Endometrium (tissue), 2 donors: Measurements from ENCODE around the gene HTRA2.

Experiments used
- FAIRE-seq: peaks from 2 replicates; lab custom pipeline; 2012; peaks lifted over from hg19 to GRCh38; lab: Jason Lieb, UNC
- donor health status: control.
- donor health status: control.

Gene HTRA2

DNA sequence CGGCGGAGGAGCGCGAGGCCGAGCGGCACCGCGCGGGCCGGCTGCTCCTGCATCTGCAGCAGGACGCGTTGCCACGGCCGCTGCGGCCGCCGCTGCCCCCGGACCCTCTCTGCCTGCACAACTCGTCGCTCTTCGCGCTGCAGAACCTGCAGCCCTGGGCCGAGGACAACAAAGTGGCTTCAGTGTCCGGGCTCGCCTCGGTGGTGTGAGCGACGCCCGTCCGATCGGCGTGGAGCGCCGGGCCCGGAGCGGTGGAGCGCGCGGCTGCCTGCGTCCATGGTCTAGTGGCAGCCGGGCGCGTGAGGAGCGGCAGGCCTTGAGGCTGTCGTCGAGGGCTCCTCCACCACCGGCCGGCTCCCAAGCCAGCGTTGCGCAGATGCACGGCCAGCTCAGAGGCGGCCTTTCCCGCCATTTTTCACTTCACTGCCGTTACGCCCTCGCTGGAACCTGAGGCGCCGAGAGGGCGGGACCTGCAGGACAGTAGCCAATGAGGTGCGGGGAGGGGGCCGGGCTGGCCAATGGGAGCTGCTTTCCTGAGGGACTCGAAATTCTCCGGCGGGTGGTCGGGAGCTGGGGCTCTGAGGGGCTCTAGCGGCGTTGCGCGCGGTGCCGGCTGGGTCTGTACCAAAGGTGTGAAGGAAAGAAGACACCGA lies 13.6 kb upstream of the HTRA2 start:
- FAIRE-seq = no peak

DNA sequence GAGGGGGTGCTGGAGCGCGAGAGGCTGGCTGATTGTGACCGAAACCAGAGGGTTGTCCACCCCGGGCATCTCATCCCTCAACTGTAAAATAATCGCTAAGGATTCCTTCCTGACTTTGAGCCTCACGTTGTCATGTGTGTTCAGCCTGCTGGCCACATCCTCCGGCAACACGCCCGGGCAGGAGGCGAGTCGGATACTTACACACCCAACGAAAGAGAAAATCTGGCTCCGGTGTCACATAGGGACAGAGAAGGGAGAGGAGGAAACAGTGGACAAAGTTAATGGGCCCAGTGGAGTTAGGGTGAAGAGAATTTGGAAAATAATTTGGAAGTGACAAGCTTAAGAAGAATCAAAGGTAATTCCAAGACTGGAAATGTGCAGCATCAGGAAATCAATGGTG lies 13.1 kb upstream of the HTRA2 start:
- FAIRE-seq = no peak

DNA sequence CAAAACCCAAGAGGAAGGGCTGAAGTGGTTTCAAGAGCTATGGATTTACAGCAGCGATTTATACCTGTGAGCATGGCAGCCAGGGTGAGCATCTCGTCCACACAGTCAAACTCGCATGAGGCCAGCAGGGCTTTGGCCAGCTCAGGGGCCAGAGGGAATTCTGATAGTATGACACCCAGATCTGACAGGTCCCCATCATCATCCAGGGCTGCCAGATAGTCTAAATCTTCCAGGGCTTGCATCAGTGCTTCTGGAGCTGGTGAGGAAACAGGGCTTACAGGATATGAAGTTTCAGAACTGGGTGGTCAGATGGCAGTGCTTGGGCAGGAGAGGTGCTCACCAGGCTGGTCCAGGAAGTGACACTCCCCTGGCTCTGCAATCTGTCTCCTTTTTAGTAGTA lies 7.2 kb upstream of the HTRA2 start:
- FAIRE-seq = no peak

DNA sequence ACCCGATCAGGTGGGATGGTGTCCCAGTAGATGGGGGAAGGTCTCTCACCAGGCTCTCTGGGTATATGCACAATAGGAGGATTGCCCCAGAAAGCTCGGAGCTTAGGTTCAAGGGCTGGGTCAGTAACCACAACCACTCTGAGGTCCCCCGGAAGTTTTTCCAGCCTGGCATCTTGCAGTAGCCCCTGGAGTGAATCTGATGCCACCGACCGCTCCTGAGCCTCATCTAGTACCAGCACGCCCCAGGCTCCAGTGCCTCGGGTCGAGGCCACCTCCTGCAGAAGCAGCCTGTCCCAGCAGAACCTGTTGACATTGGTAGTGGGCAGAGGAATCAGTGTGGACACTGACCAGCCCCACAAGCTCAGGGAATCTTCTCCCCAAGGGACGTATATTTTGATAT lies 5.7 kb upstream of the HTRA2 start:
- no peak for FAIRE-seq

DNA sequence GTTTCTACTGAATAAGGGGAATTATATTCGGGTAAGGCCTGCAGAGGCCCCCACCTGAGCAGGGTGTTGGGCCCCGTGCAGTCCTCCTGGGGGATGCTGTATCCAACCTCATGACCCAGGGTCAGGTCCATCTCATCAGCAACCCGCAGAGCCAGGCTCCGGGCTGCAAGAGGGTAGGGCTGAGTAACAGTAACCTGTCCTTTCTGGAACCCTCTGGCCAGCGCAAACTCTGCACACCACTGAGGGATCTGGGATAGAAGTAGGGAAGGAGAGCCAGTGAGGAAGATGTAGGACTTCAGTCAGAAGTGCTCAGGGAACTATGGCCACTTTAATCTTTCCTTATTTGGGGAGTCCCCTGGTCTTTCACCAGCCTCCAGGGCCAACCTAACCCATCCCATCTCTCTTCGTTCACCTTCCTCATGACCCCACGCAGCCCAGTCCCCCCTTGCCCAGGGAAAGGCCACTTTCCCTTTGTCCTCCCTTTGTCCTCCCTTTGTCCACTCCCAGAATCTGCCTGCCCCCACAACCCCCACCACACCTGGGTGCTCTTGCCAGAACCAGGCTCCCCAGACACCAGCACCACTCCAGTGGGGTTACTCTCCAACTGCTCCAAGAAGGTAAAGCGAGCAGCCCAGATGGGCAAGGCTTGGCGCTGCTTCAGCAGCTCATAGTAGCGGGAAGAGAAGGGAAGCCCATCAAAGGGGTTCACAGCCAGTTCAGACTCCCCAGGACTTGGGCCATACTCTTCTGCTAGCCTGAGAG lies 4.6 kb upstream of the HTRA2 start:
- FAIRE-seq = no peak

DNA sequence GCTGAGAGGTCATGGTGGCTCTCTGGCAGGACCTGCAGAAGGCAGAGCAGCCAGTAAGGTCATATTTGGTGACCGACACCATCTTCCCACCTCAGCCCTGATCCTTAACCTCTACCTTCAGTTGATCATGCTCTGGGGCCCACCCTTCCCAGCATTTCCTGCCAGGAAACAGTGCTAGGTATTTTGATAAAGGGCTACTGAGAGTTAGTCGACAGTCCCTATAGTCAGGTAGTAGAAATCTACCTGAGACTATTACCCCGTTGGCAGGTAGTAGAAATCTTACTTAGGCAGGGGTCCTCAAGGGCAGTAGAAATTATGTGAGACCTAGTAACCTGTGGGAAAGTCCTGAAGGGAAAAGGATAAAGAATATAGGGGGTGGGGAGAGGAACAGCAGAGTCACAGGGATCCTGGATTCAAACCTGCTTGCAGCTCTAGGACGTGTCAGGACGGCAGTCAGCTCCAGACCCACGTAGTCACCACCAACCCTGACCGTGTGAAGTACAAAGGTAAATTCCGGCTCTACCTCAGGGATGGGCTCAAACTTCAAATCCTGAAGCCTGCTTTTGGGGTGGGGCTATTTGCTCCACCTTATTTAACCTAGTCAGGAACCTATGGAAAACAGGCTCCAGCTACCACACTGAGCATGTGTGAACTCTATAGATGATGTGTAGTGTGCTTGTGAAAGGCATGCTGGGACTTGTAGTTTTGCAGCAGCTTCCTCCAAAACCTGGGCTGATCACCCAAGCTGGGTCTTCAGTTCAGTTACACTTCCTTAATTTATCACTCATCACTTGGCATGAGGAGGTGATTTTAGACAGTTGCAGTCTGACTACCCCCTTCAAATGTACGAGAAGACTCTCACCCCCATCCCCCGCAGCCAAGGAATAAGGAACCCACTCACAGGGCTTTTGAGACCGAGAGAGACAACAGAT lies 3.8 kb upstream of the HTRA2 start, which contains the start of gene DQX1:
Gene DQX1, minus strand, starts transcription at position 515 of the 932 bp plus-strand sequence. Its CDS starts 502 bp downstream, at position 13.
- FAIRE-seq = no peak

DNA sequence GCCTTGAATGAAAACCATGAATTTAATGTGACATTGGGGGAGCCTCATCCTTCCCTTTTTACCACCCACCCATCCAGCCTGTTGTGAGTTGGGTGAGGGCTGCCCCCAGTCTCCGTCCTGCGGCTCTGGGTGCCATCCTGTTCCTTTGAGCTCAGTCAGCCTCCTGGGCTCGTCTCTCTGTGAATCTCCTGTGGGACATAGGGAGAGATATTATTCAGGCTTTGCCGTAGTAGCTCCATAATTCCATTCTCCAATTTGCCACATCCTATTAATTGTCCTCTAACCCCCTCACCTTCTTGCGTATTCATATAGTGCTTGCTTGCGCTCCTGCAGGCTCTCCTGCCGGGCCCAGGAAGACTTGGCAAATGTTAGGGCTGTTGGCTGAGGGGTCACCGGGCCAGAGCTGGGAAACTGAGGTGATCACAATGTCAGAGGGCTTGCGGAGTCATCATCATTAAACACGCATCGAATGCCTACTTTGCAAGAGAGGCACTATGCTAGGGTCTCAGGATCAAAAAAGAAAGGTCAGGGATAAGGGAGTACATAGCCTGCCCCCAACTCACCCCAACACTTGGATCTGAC lies 3.0 kb upstream of the HTRA2 start:
- FAIRE-seq = no peak

DNA sequence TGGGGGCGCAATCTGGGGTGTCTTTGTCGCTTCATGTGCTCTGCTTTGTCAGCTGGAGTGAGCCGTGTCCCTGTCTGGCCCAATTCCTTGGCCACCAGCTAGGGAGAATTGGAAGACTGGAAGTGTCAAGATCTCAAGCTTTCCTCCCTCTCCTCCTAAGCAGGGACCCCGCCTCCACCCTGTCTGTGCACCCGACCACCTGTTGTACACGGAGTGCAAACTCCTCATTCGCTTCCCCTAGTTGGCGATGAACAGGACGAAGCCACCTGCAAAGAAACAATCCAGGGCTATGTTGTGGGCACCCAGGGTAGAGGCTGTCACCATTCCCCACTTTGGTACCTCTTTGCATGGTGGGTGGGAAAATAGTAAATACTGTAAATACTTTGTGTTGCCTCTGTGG lies 2.0 kb upstream of the HTRA2 start:
- FAIRE-seq = no peak

DNA sequence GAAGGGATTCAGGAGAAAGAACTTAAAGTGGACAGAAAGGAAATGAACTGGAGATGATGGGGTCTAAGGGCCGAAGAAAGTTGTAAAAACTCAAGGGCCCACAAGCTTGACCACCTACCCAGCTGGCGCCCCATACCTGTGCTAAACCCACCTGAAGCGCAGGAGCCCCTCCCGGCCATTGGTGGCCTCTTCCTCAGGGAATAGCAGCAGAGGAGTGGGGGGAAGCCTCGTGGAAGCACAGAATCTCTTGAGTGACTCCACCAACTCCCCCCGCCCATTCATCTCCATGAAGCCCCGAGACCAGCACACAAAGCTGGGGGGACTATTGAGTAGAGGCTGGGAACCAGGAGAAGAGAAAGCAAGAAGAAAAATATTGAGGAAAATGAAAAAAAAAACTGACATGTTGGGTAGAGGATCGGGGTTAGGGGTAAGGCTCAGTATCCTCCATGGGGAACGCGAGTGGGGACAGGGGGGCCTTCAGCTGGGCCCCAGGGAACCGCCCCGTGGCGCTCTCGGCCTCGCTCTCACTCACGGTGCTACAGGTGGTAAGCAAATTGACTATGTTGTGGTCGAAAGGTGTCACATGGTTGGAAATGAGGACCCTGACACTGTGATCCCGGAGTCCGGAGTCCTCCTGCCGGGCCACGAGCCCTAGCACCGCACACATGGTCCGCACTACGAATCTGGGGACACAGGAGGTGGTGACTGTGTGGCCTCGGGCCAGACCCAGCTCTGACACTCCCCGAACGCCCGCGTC lies 955 bp upstream of the HTRA2 start:
- FAIRE-seq = no peak

DNA sequence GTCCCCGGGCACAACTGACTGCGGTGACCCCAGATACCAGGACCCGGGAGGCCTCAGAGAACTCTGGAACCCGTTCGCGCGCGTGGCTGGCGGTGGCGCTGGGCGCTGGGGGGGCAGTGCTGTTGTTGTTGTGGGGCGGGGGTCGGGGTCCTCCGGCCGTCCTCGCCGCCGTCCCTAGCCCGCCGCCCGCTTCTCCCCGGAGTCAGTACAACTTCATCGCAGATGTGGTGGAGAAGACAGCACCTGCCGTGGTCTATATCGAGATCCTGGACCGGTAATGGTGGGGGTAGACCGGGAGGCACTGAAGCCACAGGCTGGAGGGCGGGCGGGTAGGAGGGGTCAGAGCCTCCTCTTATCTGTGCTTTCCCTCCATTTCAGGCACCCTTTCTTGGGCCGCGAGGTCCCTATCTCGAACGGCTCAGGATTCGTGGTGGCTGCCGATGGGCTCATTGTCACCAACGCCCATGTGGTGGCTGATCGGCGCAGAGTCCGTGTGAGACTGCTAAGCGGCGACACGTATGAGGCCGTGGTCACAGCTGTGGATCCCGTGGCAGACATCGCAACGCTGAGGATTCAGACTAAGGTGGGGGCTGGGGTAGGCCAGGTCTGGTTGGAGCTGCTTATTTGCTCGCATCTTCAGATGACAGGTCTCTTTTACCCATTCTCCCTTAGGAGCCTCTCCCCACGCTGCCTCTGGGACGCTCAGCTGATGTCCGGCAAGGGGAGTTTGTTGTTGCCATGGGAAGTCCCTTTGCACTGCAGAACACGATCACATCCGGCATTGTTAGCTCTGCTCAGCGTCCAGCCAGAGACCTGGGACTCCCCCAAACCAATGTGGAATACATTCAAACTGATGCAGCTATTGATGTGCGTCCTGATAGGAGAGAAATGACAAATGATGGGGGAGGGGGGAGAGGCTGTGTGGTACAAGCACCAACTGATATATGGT lies 780 bp downstream of the HTRA2 start:
- no peak for FAIRE-seq

DNA sequence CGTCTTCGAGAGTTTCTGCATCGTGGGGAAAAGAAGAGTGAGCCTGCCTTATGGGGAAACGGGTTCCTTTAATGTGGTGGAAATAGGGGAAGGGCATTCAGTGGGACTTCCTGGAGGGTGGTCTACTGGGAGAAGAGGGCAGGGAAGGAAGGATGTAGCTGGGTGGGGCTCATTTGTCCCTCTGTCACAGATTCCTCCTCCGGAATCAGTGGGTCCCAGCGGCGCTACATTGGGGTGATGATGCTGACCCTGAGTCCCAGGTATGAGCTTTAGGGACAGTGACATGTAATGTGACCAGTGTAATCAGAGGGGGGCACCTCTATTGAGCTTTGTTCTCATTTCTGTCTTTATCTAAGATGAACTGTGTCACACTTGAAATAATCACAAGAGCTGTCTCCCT lies 1.9 kb downstream of the HTRA2 start:
- FAIRE-seq = no peak

DNA sequence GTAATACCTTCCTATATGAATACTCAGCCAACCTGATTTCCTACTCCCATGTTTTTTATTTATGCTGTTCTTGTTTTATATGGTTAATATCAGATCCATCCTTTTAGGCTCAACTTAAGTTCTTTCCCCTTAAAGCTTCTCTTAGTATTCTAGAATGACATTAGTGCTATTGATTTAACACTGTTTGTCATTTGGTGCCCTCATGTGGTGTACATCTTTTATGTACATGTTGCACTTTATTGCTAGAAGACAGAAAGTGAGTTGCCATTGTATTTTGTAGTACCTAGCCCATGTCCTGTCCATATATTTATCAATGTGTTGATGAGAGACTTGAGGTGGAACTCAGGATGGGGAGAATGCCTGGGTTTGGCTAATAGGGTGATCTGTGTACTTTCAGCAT lies 2.5 kb downstream of the HTRA2 start:
- no peak for FAIRE-seq

DNA sequence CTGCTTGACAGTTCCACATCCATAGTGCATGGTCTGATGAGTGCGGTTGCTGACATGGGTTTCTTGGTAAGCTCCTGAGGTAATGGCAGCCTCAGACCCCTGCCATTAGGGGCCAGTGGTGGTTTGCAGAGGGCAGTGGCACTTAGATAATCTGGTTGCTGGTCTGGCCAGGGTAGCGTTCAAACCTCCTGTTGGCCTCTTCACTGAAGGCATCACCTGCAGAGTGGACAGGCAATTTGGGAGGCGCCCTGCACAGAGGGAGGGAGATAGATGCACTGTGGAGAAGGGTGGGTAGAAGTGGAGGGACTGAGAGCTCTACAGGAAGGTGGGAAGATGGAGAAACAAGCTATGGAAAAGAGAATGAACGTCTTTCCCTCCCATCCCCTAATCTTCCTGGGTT lies 3.7 kb downstream of the HTRA2 start:
- FAIRE-seq = no peak

DNA sequence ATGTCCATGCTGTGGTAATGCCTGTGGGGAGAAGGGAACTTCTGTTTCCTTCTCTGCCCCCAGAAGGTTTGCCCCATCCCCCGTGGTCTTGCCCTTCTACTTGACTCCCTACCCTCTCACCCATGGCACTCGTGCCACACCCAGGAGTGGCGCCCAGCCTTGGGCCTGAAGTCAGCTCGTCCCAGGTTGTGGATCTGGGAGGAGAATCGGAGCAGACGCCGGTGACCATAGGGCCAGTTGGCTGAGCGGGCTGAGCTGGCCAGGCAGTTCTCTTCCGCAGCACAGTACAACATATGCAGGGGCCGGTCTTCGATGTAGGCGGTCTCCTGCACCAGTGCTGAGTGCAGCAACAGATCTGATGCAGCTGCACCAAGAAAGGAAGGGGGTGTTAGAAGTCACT lies 4.7 kb downstream of the HTRA2 start:
- FAIRE-seq = no peak

DNA sequence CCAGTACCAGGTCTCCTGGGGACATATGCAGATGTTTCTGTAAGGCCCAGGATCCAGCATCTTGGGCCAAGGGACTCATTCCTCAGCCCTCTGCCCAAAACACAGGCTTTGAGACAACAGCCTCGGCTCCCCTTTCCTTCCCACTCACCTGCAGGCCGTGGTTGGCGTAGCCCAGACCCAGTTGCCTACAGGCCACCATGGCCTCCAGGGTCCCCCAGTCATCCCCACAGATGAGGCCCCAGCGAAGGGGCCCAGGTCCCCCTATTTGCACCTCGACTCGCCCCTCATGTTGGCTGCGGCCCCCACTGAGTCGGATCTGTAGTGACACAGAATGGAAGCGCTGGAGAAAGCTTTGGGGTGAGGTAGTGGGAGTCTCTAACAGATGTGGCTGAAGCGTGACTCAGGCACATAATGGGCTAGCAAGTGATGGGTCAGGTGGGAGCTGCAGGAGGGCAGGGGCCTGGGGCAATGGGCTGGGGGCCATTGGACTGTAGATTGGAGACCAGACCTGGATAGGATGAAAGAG lies 5.8 kb downstream of the HTRA2 start:
- FAIRE-seq = no peak

DNA sequence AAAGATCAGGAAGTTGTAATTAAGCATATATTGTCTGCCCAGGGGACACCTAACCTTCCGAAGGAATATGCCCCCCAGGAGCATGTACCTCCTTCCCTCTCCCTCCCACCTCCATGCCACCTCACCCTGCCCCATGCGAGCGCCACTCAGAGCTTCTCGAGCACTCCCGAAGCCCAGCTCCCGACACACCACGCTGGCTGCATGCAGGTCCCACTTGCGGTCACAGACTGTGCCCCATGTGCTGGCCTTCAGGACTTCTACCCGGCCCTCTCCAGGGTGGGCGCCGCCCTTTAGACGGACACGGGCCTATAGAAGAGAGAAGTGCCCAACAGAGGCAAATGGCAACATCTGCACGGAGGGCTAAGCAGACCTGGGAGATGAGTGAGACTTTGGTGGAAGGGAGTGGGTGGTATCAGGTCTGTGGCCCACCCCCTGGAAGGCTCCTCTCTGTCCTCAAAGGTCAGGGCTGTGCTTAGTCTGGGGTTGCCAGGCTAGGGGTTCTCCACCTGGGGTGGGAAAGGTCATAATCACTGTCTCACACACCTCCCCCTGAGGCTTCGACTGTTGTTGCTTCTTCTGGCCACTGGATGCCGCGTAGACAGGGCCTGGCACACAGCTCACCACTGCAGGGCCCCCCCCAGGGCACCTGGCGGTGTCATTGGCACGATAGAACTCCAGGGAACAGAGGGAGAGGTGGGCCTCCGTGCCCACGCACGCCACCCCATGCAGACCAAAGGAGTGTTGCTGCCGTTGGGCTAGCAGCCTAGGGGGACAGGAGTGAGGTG lies 6.6 kb downstream of the HTRA2 start:
- no peak for FAIRE-seq

DNA sequence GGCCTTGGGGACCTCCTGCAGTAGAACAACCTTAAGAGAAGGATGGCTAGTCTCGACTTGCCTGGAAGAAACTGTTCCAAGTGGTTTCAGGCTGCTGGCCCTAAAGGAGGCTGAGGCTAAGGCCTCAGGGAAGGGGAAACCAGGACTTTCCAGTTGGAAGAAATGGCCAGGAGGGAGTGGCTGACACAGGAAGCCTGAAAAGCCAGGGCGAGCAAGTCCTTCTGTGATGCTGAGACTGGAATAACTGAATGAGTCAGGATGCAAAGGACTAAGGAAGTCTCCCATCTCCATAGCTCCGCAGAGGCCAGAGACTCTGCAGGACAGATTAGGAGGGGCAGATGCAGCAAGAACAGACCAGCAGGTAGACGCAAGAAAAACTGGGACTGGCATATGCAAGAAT lies 7.4 kb downstream of the HTRA2 start:
- FAIRE-seq = no peak

DNA sequence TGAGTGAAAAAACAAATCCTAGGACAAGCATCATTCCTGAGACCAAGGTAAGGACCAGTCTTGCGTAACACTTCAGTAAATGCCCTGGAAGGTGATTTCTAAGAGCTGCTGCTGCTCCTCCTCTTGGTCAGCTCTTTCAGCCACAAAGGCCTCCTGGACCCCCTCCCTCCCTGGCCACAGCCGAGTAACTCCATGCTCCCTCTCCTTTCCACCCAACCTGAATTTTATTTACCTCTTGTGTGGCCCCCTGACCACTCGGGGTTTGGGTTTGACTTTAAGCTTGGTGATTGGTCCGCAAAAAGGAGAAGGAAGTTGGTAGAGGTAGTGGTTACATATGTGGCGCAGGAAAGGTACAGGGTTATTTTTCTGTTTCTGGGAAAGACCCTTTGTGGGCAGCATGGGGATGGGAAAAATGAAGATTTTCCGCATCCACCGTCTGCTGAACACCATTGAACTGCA lies 9.2 kb downstream of the HTRA2 start:
- no peak for FAIRE-seq

DNA sequence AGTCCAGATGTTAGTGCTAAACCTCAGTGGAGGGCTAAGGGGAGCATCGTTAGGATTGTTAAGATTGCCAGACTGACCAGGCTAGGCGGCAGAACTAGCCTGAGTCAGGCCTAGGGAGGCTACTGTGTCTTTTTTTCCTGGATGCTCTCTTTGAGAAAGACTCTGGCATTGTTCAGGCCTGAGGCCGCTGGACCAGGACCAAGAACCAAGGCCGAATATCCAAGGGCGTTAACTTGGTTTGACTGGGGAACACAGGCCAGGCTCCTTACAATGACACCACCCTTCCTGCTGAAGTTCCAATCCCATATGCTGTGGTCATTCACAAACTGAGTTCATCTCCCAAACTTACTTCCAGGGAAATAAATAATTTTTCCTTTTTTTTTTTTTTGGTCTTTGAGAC lies 10.6 kb downstream of the HTRA2 start:
- FAIRE-seq = no peak
